Prostate gland (tissue), 2 donors: ENCODE results near the gene OLIG3. TPM values are rescaled to one million over a fixed set of nuclear protein-coding genes. Genes with fewer than 3 reads are reported as not detected.

ENCODE experiments used
- DNase-seq: peaks from one replicate; pipeline ENCODE4 v3.0.0-alpha.2; 2019; ENCODE audit warnings: low spot score
- H3K27ac ChIP-seq, 2 donors: fragments of 200-600 bp; sonication (generic); 2 replicates each; pipeline ENCODE4 v1.5.1; 2017 to 2019
- H3K27me3 ChIP-seq: fragments of 200-600 bp; sonication (generic); replicated peaks from 2 replicates; pipeline ENCODE4 v1.5.1; 2019; ENCODE audit not compliant: insufficient read depth
- H3K36me3 ChIP-seq, 2 donors: fragments of 200-600 bp; sonication (generic); 1 replicate in 1 of 2; 2 replicates in 1 of 2; pipeline versions ENCODE4 v1.5.1 to v1.8.1; 2017 to 2019
- H3K4me1 ChIP-seq: fragments of 200-600 bp; sonication (generic); replicated peaks from 2 replicates; pipeline ENCODE4 v1.5.1; 2019
- H3K4me3 ChIP-seq, 2 donors: fragments of 200-600 bp; sonication (generic); 2 replicates each; pipeline ENCODE4 v1.5.1; 2017 to 2019
- H3K9me3 ChIP-seq: fragments of 200-600 bp; sonication (generic); 2 replicates; pipeline ENCODE4 v1.5.1; 2017
- CTCF ChIP-seq, 4 experiments: fragments of 200-600 bp in 2 of 4; fragments of 450-650 bp in 2 of 4; sonication (generic) in 2 of 4; IDR thresholded peaks; 1 replicate in 3 of 4; 2 replicates in 1 of 4; pipeline ENCODE4 v1.5.1; 2016 to 2019; ENCODE audit warnings: antibody characterized with exemption in 4 of 4, mild to moderate bottlenecking in 2 of 4, moderate library complexity in 2 of 4
- POLR2A ChIP-seq: fragments of 450-650 bp; IDR thresholded peaks from one replicate; pipeline ENCODE4 v1.6.1; 2016; ENCODE audit warnings: antibody characterized with exemption, mild to moderate bottlenecking
- POLR2AphosphoS5 ChIP-seq: sonication (generic); formaldehyde crosslinking; IDR thresholded peaks from one replicate; pipeline ENCODE4 v1.6.1; 2017; ENCODE audit warnings: antibody characterized with exemption
- WGBS: methylation state at CpG from one replicate; pipeline ENCODE4 v1.1.5; 2018; 5-methylcytosine and 5-hydroxymethylcytosine counted together
- intact Hi-C: fragments of 100-400 bp; cut with DNase I; formaldehyde crosslinking; loops from one replicate; pipeline ENCODE4 v1.14.2; 2022
- total RNA-seq, 2 donors: library from RNA; depleted of rRNA; stranded (reverse); fragments of >200 nt; gene quantifications; one replicate each; pipeline ENCODE4 v1.1.0, GENCODE V29; 2016

OLIG3 gene
- total RNA-seq, 2 donors from 2014 or later = not detected

GRCh38 chr6:137490006-137490905, 3.9 kb downstream of the OLIG3 start:
- Histone ChIP-seq H3K27ac (no peak overlapping the region), H3K4me3 (no peak overlapping the region), H3K36me3 (no peaks in the 10 kb centered on the region), H3K9me3 (no peaks in the 10 kb centered on the region), H3K27me3 (peaks cover 62% of the 10 kb centered on the region), H3K4me1 (no peaks in the 10 kb centered on the region)
- intact Hi-C loops = no loop called here
- TF ChIP-seq POLR2A = no peak
- no peak for TF ChIP-seq POLR2AphosphoS5
- no peak for TF ChIP-seq CTCF (IDR thresholded peaks at IDR 0.05)
- DNase-seq = no peak
- 53% methylated on average over 19 of the region's 19 CpGs for WGBS

GRCh38 chr6:137489046-137490005, 4.9 kb downstream of the OLIG3 start:
- no peak overlapping the region for H3K4me3 ChIP-seq
- no peak overlapping the region for H3K27ac ChIP-seq
- peaks cover 53% of the 10 kb centered on the region for H3K27me3 ChIP-seq
- no peak for DNase-seq
- 20% methylated on average over 47 of the region's 47 CpGs for WGBS
- H3K36me3 ChIP-seq = no peaks in the 10 kb centered on the region
- no peaks in the 10 kb centered on the region for H3K4me1 ChIP-seq
- intact Hi-C loops = no loop called here
- H3K9me3 ChIP-seq = no peaks in the 10 kb centered on the region
- TF ChIP-seq CTCF (IDR thresholded peaks at IDR 0.05) (no peak), POLR2AphosphoS5 (no peak), POLR2A (no peak)

GRCh38 chr6:137488150-137489045, 5.8 kb downstream of the OLIG3 start:
- H3K36me3 ChIP-seq = no peaks in the 10 kb centered on the region
- no peak overlapping the region for H3K4me3 ChIP-seq
- H3K9me3 ChIP-seq = no peaks in the 10 kb centered on the region
- DNase-seq = no peak
- TF ChIP-seq POLR2A = no peak
- TF ChIP-seq CTCF (IDR thresholded peaks at IDR 0.05) = no peak
- no peak for TF ChIP-seq POLR2AphosphoS5
- H3K4me1 ChIP-seq = no peaks in the 10 kb centered on the region
- WGBS = 6% methylated on average over 53 of the region's 73 CpGs
- H3K27ac ChIP-seq = no peak overlapping the region
- intact Hi-C loops = no loop called here
- peaks cover 44% of the 10 kb centered on the region for H3K27me3 ChIP-seq

- Histone ChIP-seq H3K27ac (no peak overlapping the region), H3K27me3 (peaks cover 38% of the 10 kb centered on the region), H3K4me1 (no peaks in the 10 kb centered on the region), H3K36me3 (no peaks in the 10 kb centered on the region), H3K4me3 (no peak overlapping the region), H3K9me3 (no peaks in the 10 kb centered on the region)
- intact Hi-C loops = no loop called here
- TF ChIP-seq POLR2A (no peak), POLR2AphosphoS5 (no peak), CTCF (IDR thresholded peaks at IDR 0.05) (no peak)
- WGBS = 14% methylated on average over 11 of the region's 11 CpGs
- DNase-seq = no peak
Measured at GRCh38 chr6:137487869-137488149, 6.4 kb downstream of the OLIG3 start.
